DLD1 (cell line): ENCODE results near the gene MGST2.

Source experiments
- in situ Hi-C: cut with HindIII; loops from 2 replicates; pipeline ENCODE4 v1.10.0; 2017; ENCODE audit warnings: low sequenced_read_pairs

The MGST2 gene

GRCh38 chr4:139643042-139643895 is 22.4 kb upstream of the MGST2 start:
- in situ Hi-C loops, result no loop called here

DNA sequence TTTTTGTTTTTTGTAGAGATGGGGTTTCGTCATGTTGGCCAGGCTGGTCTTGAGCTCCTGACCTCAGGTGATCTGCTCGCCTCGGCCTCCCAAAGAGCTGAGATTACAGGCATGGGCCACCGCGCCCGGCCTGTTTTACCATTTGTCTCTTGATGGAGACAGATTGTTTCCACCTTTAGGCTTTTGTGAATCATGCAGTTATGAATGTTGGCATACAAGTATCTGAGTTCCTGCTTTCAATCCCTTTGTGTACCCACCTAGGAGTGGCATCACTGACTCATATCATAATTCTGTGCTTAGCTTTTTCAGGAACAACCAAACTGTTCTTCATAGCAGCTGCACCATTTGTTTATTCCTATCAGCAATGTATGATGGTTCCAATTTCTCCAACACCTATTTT is 20.2 kb upstream of the MGST2 start:
- in situ Hi-C loops, result no loop called here

DNA sequence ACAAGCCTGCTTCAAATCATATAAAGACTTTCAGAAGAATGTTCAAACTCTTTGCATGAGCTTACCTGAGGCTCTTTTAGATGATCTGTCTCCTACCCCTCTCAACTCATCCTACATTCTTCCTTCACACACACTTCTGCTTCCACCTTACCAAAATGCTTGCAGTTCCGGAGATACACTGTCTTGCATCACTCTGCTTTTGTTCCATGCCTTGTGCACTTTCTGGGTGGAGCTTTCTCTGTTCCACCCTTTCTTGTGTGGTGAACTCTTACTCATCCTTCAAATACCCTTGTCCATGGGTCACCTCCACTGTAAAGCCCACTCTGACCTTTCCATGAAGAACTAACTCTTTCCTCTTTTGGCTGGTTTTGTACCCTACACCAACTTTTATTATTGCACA is 18.4 kb upstream of the MGST2 start:
- in situ Hi-C loops, result no loop called here

- in situ Hi-C loops, result no loop called here
Observed at GRCh38 chr4:139647952-139648351, 17.7 kb upstream of the MGST2 start.

DNA sequence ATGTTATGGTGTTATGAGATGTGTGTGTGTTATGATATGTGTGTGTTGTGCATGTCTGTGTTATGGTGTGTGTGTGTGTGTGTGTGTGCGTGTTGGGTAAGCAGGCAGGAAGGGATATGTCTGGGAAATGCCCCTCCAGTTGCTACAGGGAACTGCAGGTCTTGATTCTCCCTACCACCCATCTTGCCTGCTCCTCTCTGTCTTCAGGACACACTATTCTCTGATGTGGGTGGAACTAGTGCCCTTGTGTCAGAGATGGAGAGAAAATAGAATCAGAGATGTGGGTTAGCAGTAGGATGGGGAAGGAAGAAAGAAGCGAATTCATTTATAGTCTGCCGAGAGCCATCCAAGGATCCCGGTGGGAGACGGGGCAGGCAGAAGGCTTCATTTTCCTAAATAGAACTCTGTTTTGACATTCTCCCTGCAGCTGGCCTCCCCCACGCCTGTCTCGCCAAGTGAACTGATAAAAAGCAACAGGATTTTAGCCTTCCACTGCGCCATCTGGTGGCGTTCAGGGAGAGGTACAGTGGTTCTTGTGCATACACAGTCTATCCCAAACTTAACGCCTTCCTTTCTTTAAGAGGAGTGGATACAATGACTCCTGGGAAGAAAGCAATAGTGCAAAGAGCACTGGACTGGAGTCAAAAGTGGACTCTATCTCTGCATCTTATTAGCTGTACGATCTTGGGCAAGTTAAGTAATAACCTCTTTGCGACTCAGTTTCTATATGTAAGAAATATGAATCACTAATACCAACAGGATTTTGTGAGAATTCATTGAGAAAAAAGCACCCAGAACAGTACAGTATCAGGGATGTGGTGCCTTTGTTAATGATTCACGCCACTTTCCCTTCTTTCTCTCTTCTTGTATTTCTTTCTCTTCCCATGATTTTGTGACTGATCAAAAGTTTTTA is 14.1 kb upstream of the MGST2 start:
- in situ Hi-C loops, result no loop called here

DNA sequence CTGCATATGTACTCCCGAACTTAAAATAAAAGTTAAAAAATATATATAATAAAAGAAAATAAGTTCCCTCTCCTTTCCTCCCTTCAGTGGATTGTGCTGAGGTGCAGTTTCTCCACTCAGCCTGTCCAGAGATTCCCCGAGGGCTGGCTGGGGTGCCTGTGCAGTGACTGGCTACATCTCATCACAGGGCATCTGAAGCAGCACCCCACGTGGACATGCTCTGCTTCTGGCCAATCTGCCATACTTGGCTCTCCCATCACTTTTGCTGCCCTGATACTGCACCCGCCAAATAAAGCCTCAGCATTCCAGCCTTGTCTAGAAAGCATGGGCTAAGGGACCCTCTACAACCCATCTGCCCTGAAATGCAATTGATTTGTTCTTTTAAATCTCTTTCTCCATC is 11.1 kb upstream of the MGST2 start:
- in situ Hi-C loops, result no loop called here

GRCh38 chr4:139655116-139655515 is 10.5 kb upstream of the MGST2 start:
- in situ Hi-C loops, result no loop called here

DNA sequence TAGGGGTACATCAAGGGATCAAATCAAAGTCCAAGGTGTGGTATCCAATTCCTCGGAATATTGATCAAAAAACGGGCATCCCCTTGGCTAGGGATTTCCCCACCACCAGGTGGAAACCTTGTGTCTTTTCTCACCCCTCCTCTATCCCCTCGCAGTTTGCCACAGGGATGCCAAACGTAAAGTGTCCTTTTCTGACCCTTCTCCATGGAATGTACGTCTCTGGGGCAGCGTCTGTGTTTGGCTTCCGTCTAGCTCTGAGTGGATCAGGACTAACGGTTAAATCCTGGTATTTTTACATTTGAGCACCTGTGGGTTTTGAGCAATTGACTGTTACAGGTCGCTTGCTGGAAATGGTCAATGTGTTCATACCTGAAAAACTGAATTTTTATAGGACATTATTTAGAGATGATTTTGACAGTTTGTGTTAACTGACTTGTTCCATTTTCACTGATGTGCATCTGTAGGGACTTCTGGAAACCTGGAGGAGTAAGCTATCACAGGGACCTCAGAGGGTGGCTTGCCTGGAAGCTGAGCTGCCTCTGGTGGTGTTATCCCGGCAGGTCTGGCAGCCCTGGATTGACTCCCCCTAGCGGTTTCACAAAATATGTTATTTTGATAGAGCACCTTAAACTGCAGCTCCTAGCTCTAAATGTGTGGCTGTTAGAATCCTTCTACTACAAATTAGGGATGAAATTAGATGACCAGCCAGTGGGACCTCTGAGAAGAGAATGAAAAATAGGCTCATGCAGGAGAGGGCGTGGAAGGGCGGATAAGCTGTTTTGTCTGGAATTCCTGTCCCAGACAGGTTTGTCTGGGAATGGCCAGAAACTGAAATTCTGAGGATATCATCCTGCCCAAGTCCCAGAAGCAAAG is 8.8 kb upstream of the MGST2 start:
- in situ Hi-C loops, result no loop called here

- in situ Hi-C loops, result no loop called here
Observed at GRCh38 chr4:139658185-139658584, 7.4 kb upstream of the MGST2 start.

GRCh38 chr4:139658586-139659382 is 6.8 kb upstream of the MGST2 start:
- in situ Hi-C loops, result no loop called here

DNA sequence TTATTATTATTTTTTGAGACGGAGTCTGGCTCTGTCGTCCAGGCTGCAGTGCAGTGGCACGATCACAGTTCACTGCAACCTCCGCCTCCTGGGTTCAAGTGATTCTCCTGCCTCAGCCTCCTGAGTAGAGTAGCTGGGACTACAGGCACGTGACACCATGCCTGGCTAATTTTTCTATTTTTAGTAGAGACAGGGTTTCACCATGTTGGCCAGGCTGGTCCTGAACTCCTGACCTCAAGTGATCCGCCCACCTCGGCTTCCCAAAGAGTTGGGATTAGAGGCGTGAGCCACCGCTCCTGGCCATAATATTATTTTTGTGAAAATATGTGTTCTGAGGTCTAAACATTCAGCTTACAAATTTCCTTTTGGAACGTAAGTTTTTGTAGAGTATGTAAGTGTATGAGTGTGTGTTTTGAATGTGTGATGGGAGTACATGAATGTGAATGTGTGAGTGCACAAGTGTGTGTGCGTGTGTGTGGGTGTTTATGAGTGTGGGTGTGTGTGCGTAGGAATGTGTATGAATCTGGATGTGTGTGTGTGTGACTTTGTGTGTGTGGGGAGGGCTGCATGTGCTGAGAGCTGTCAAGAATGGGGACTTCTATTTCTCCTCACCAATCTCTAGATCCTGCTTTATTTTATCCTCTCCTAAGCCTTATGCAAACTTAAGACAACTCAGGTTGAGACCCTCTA is 5.7 kb upstream of the MGST2 start:
- in situ Hi-C loops, result loop anchor here (10.0 kb wide), 1 partner anchor 665 kb away; no protein-coding TSS in a partner anchor

DNA sequence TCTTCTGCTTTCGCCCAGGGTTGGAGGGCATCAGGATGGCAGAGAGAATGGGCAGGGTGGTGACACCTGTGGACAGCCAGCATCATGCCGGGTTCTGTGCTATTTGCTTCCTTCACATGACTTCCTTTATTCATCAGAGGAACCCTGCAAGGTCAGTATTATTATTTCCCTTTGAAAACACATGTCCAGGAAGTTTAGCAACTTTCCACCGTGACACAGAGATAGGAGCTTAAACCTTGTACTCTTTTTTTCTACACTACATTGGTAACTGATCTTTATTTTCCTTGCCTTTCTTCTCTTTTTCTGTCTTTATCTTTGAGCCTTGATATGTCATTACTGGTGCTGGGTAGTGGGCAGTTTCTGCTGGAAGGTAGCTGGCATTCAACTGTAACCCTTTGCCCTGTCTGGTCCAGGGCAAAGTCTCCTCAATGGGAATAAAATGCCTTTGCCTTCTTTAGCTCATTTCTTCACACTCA is 5.0 kb upstream of the MGST2 start:
- in situ Hi-C loops, result loop anchor here (10.0 kb wide), 1 partner anchor 664 kb away; no protein-coding TSS in a partner anchor

- in situ Hi-C loops, result loop anchor here (10.0 kb wide), 1 partner anchor 661 kb away; no protein-coding TSS in a partner anchor
Observed at GRCh38 chr4:139663561-139664138, 2.0 kb upstream of the MGST2 start.

- in situ Hi-C loops, result loop anchor here (10.0 kb wide), 1 partner anchor 660 kb away; no protein-coding TSS in a partner anchor
Observed at GRCh38 chr4:139664442-139664841, 1.2 kb upstream of the MGST2 start.

DNA sequence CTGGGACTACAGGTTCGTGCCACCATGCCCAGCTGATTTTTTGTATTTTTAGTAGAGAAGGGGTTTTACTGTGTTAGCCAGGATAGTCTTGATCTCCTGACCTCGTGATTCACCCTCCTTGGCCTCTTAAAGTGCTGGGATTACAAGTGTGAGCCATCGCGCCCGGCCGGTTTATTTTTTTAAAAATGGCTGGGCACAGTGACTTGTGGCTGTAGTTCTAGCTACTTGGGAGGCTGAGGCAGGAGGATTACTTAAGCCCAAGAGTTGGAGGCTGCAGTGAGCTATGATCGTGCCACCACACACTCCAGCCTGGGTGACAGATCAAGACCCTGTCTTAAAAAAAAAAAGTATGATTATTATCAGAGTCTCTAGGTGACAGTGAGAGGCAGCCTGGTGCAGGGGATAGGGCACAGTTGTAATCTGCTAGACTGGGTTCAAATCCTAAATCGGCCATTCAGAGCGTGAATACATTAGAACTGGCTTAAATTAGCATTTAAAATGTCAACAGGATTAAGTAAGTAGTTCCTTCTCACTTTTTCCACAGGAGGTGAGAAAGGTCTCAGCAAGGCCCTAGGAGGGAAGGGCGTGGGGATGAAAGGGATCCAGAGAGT is 435 bp upstream of the MGST2 start:
- in situ Hi-C loops, result loop anchor here (10.0 kb wide), 1 partner anchor 660 kb away; no protein-coding TSS in a partner anchor

- in situ Hi-C loops, result loop anchor here (10.0 kb wide), 1 partner anchor 658 kb away; no protein-coding TSS in a partner anchor
Observed at GRCh38 chr4:139666735-139667281, 1.2 kb downstream of the MGST2 start.

DNA sequence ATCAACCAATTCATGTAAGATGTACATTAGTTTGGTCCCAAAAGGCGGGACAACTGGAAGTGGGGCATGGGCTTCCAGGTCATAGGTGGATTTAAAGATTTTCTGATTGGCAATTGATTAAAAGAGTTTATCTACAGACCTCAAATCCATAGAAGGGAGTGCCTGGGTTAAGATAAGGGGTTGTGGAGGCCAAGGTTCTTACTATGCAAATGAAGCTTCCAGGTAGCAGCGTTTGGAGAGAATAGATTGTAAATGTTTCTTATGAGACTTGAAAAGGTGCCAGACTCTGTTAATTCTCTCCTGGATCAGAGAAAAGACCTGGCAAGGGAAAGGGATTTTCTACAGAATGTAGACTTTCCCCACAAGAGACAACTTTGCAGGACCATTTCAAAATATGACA is 2.4 kb downstream of the MGST2 start:
- in situ Hi-C loops, result loop anchor here (10.0 kb wide), 1 partner anchor 657 kb away; no protein-coding TSS in a partner anchor
